T-helper 1 cell treated with Interleukin-12 subunit alpha and Interleukin-12 subunit beta and Interleukin-4 antibody, amounts not matched to agents 30 μg/mL and 1 μg/mL, for 36 hours (primary cell): Measurements from ENCODE around the gene HHATL.

Source experiments
- H3K27ac Mint-ChIP-seq: one replicate; pipeline ENCODE4 v1.8.0; 2021; ENCODE audit warnings: mild to moderate bottlenecking, mixed read lengths
- H3K27me3 Mint-ChIP-seq: one replicate; pipeline ENCODE4 v1.8.0; 2021; ENCODE audit warnings: low read depth, mixed read lengths
- H3K36me3 Mint-ChIP-seq: one replicate; pipeline ENCODE4 v1.8.0; 2021; ENCODE audit warnings: low read depth, mixed read lengths
- H3K4me1 Mint-ChIP-seq: one replicate; pipeline ENCODE4 v1.8.0; 2021; ENCODE audit warnings: low read depth, mixed read lengths
- H3K4me3 Mint-ChIP-seq: one replicate; pipeline ENCODE4 v1.8.0; 2021; ENCODE audit warnings: mild to moderate bottlenecking, moderate library complexity, mixed read lengths
- H3K9me3 Mint-ChIP-seq: one replicate; pipeline ENCODE4 v1.8.0; 2021; ENCODE audit warnings: mixed read lengths

HHATL gene

DNA sequence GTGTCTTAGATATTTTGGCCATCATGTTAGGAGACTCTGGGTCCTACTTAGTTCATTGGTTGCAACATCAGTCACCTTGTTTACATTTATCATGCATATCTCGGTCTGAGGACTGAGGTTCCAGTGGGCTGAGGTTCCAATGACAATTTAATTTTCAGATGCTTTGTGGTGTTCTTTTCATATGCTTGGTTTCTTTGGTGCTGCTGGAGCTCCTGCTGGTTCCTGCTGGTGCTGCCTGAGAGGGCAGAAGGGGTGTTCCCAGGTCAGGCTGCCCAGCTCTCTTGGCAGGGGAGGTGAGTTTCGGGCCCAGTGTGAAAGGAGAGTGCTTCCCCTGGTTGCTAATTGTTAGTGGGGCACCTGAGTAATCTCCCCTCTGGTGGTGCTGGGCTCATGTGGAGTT is 24.2 kb downstream of the HHATL start:
- H3K27me3 Mint-ChIP-seq = peaks cover 20% of the 10 kb centered on the region
- no peaks in the 10 kb centered on the region for H3K36me3 Mint-ChIP-seq
- no peaks in the 10 kb centered on the region for H3K4me1 Mint-ChIP-seq
- peaks cover 21% of the 10 kb centered on the region for H3K9me3 Mint-ChIP-seq
- no peak overlapping the region for H3K4me3 Mint-ChIP-seq
- H3K27ac Mint-ChIP-seq = no peak overlapping the region

- H3K27ac Mint-ChIP-seq = no peak overlapping the region
- H3K4me1 Mint-ChIP-seq = no peaks in the 10 kb centered on the region
- no peaks in the 10 kb centered on the region for H3K36me3 Mint-ChIP-seq
- no peak overlapping the region for H3K4me3 Mint-ChIP-seq
- H3K27me3 Mint-ChIP-seq = peaks cover 20% of the 10 kb centered on the region
- H3K9me3 Mint-ChIP-seq = peaks cover 21% of the 10 kb centered on the region
These were observed 26.7 kb downstream of the HHATL start for GRCh38 chr3:42675909-42676308.

GRCh38 chr3:42674146-42674545 is 28.5 kb downstream of the HHATL start:
- Mint-ChIP-seq H3K9me3 (peaks cover 20% of the 10 kb centered on the region), H3K27ac (no peak overlapping the region), H3K4me3 (no peak overlapping the region), H3K27me3 (peaks cover 19% of the 10 kb centered on the region), H3K36me3 (no peaks in the 10 kb centered on the region), H3K4me1 (no peaks in the 10 kb centered on the region)

DNA sequence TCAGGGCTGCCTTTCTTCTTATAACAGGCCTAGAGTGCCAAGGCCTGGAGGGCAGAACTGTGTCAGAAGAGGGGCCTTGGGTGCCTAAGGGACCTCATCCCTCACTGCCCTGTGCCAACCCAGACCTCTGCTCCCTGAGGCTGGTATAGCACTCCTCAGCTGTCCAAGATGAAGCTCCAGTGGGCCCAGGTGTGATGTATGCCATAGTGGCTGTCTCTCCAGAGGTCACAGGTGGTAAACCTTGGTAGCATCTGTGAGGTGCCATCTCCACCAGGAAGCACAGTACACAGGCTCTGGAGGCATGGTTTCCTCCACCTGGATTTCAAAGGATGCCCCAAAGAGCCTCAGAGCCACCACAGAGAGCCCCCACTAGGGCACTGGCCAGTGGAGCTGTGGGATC is 29.5 kb downstream of the HHATL start:
- Mint-ChIP-seq H3K9me3 (peaks cover 16% of the 10 kb centered on the region), H3K4me3 (no peak overlapping the region), H3K27ac (no peak overlapping the region), H3K36me3 (no peaks in the 10 kb centered on the region), H3K4me1 (no peaks in the 10 kb centered on the region), H3K27me3 (peaks cover 14% of the 10 kb centered on the region)

GRCh38 chr3:42672515-42672914 is 30.1 kb downstream of the HHATL start:
- no peaks in the 10 kb centered on the region for H3K36me3 Mint-ChIP-seq
- peaks cover 14% of the 10 kb centered on the region for H3K27me3 Mint-ChIP-seq
- H3K9me3 Mint-ChIP-seq = peaks cover 10% of the 10 kb centered on the region
- no peak overlapping the region for H3K4me3 Mint-ChIP-seq
- H3K4me1 Mint-ChIP-seq = no peaks in the 10 kb centered on the region
- no peak overlapping the region for H3K27ac Mint-ChIP-seq

DNA sequence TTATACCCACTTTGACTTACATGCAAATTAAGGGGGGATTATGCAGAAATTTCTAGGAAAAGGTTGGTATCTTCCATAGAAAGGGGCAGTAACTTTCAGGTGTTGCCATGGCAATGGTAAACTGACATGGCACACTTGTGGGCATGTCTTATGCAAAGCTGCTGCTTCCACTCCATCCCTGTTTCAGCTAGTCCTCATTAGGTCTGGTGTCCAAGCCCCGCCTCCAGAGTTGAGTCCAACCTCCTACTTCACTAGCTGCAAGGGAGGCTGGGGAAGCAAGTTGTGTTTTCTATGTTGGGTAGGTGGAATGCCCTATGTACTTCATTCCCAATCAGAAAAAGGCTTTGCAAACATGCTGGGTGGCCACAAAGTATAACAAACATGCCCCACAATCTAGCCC is 31.9 kb downstream of the HHATL start:
- Mint-ChIP-seq H3K4me3 (no peak overlapping the region), H3K27ac (no peak overlapping the region), H3K27me3 (peaks cover 14% of the 10 kb centered on the region), H3K9me3 (no peaks in the 10 kb centered on the region), H3K4me1 (no peaks in the 10 kb centered on the region), H3K36me3 (no peaks in the 10 kb centered on the region)

DNA sequence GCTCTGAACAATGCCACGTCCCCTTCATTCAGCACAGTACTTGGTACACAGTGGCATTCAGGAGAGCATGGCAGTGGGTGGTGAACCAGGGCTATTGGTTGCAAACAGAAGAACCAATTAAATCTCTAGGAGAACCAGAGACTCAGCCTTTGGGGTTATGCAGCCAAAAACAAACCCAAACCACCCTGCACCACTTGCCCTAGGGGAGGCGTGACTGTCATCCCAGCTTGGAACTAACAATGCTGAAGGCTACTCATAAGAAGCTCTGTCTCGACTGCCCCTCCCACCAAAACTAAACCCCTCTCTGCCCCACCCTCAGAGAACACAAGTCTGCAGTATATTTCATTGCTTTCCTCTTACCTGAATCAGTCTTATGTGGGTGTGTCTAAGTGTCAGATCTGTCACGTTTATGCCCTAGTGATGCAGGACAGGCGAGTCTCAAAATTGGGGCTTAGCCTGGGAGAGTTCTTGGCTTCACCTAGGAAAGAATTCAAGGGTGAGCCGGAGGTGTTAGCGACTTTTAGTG is 32.5 kb downstream of the HHATL start:
- no peak overlapping the region for H3K4me3 Mint-ChIP-seq
- H3K27me3 Mint-ChIP-seq = peaks cover 12% of the 10 kb centered on the region
- H3K36me3 Mint-ChIP-seq = no peaks in the 10 kb centered on the region
- no peaks in the 10 kb centered on the region for H3K4me1 Mint-ChIP-seq
- H3K27ac Mint-ChIP-seq = no peak overlapping the region
- H3K9me3 Mint-ChIP-seq = no peaks in the 10 kb centered on the region

DNA sequence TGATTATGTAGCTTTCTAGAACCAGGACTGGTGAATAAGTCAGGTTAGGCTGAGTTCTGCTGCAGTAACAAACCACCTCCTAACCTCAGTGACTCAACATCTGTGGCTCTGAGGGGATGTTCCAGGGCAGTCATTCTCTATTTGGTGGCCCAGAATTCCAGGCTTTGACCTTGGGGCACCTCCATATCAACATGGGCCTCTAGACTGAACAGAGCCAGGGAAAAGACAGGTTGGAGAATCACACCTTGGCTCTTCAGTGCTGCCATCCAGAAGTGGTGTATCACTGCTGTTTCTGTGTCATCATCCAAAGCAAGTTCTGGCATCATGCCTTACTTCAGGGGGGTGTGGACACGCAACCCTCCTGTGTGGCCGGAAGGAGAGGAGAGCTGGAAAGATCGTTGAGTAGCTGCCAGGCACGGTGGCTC is 33.8 kb downstream of the HHATL start:
- no peaks in the 10 kb centered on the region for H3K4me1 Mint-ChIP-seq
- no peak overlapping the region for H3K4me3 Mint-ChIP-seq
- H3K27ac Mint-ChIP-seq = no peak overlapping the region
- H3K36me3 Mint-ChIP-seq = no peaks in the 10 kb centered on the region
- no peaks in the 10 kb centered on the region for H3K9me3 Mint-ChIP-seq
- peaks cover 4% of the 10 kb centered on the region for H3K27me3 Mint-ChIP-seq

GRCh38 chr3:42668413-42668760 is 34.2 kb downstream of the HHATL start:
- Mint-ChIP-seq H3K27me3 (peaks cover 4% of the 10 kb centered on the region), H3K4me3 (no peak overlapping the region), H3K4me1 (no peaks in the 10 kb centered on the region), H3K9me3 (no peaks in the 10 kb centered on the region), H3K36me3 (no peaks in the 10 kb centered on the region), H3K27ac (no peak overlapping the region)

GRCh38 chr3:42667523-42668412 is 34.8 kb downstream of the HHATL start:
- Mint-ChIP-seq H3K27ac (no peak overlapping the region), H3K4me1 (no peaks in the 10 kb centered on the region), H3K27me3 (peaks cover 3% of the 10 kb centered on the region), H3K36me3 (no peaks in the 10 kb centered on the region), H3K4me3 (no peak overlapping the region), H3K9me3 (no peaks in the 10 kb centered on the region)

DNA sequence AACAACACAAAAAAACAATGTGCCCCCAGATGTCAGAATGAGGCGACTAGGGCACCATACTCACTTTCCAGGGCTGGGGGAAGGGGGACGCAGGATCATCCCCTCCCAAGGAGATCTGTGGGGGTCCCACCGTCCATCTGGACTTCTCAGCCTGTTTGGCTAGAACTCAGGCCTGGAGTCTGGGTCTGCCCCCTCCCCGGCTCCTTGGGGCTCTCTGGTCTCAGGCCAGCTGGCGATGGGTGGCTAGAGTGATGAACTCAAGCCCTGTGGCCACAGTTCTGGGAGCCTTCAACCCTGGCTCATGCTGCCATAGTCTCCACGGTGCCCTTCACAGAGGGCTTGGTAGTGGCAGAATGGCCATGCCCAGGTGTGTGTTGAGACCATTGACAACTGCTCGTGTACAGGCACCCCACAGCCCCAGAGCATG is 35.5 kb downstream of the HHATL start:
- Mint-ChIP-seq H3K4me3 (no peak overlapping the region), H3K36me3 (no peaks in the 10 kb centered on the region), H3K27ac (no peak overlapping the region), H3K27me3 (no peaks in the 10 kb centered on the region), H3K9me3 (no peaks in the 10 kb centered on the region), H3K4me1 (no peaks in the 10 kb centered on the region)

DNA sequence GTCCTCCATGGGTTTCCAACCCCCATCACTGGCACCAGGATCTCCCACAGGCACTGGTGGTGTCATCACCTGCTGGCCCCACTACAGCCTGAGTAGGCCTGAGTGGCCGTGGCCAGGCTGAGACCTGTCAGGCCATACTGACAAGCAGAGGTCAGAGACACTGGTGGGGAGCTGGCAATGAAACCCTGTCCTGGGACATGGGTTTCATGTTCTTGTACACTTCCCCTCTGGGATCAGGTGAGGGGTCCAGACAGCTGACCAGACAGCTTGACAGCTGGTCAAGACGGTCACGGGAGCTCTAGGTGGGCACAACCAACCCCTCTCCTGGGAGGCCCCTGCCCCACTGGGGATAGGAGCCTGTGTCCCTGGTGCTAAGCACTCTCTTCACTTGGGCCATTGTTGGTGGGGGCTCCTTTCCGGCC is 36.0 kb downstream of the HHATL start:
- Mint-ChIP-seq H3K9me3 (no peaks in the 10 kb centered on the region), H3K36me3 (no peaks in the 10 kb centered on the region)

DNA sequence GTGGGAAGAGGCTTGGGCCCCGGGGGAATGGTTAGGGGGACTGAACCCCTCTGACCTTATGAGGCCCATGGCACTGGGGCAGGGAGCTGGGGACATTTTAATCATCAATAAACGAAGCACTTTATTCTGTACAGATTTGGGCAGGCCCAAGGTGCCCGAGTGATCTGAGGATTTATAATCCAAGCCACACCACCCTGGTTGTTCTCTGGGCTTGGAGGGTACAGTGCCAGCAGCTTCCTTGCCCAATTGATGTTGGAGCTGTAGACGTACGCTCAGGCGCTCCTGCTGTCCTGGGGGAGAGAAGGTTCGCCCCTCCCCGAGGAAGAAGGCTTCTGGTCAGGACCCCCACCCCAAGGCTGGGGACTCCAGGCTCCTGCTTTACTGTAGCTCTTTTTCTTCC is 36.6 kb downstream of the HHATL start:
- Mint-ChIP-seq H3K4me1 (no peaks in the 10 kb centered on the region), H3K27ac (no peak overlapping the region), H3K27me3 (no peaks in the 10 kb centered on the region), H3K9me3 (no peaks in the 10 kb centered on the region), H3K4me3 (no peak overlapping the region), H3K36me3 (no peaks in the 10 kb centered on the region)

More for the DNA sequence above, 36.0 kb downstream of the HHATL start:
- Mint-ChIP-seq H3K27ac (no peak overlapping the region), H3K4me3 (no peak overlapping the region), H3K27me3 (no peaks in the 10 kb centered on the region), H3K4me1 (no peaks in the 10 kb centered on the region)

DNA sequence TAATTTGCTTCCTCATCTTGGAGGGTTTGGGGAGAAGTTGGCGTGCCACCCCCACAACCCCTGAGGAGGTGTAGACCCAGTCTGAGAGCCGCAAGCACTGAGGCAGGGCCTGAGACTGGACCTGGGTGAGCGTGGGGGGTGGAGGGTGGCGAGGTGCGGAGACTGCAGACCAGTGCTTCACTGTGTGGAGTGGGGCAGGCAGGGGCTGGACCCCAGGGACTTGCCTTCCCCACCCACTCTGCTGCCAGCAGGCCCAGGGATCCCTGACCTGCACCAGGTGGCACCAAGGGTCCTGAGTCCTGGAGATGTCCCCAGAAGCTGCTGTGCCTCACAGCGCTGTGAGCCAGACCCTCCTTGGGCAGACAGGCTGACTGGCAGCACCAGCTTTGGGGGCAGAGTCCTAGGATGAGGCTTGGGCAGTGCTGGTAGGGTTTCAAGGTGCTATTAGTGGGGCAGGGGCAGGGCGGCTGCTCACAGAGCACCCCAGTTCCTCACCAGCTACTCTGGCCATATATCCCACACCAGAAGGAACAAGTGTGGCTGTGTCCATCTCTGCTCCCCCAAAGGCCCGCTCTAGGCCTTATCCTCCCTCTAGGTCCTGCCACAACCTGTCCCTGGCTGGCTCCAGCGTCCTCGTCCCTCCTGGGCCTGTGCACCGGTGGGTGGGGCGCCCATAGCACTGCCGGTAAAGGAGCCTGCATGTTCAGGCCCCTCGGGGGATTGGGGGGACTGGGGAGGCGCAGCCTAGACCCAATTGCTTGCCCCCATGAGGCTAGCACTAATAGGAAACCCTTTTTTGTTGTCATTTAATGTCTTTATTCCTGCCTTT is 37.3 kb downstream of the HHATL start:
- H3K4me1 Mint-ChIP-seq = no peaks in the 10 kb centered on the region
- no peaks in the 10 kb centered on the region for H3K27me3 Mint-ChIP-seq
- H3K36me3 Mint-ChIP-seq = no peaks in the 10 kb centered on the region
- H3K27ac Mint-ChIP-seq = no peak overlapping the region
- no peaks in the 10 kb centered on the region for H3K9me3 Mint-ChIP-seq
- H3K4me3 Mint-ChIP-seq = no peak overlapping the region

DNA sequence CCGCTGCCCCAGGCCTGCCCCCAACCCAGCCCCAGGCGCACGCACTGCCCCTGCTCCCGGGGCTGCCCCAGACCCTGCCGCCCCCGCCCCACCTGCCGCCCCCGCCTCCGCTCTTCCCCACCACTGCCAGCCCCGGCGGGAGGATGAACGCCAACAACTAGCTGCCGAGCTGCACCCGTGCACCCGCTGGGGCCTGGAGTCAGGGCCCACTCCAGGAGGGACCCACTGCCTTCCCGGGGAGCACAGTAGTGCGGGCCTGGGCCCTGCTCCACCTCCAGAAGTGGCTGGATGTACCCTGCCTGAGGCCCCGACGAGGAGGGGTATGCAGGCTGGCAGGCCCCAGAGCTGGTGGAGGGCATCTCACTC is 38.2 kb downstream of the HHATL start:
- H3K9me3 Mint-ChIP-seq = no peaks in the 10 kb centered on the region
- H3K27me3 Mint-ChIP-seq = no peaks in the 10 kb centered on the region
- H3K4me3 Mint-ChIP-seq = no peak overlapping the region
- H3K4me1 Mint-ChIP-seq = no peaks in the 10 kb centered on the region
- H3K36me3 Mint-ChIP-seq = no peaks in the 10 kb centered on the region
- no peak overlapping the region for H3K27ac Mint-ChIP-seq
